ENCODE data around the gene OSBP2.

Gene OSBP2

DNA sequence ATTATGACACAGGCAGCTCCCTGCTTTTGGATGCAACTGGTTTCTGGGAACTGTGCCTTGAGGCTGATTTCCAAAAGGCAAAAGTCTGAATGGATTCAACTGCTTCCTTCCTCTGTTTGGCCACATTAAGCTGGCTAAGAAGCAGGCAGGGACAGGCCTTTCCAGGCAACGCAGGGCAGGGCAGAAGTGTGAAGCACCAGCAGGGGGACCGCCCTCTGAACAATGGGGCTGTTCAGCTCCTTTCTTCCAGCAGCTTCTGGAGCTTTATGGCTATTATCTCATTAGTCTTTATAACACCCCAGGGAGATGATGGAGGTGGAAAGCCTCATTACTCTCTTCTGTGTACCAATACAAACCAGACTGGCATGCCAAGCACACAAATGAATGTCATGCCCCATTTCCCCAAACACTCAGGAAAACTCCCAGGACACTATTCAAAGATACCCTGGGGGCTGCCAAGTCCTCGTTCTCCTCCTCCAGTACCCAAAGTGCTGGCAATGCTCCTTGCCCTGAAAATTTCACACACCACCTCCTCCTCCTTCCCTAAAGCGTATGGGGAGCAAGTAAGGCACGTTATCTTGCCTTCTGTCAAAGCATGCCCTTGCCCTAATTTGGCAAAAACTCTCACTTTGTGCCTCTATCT, 252.6 kb downstream of the OSBP2 start:
- CTCF ChIA-PET = no interaction called here
- TF ChIP-seq ZNF384 (IDR thresholded peaks at IDR 0.05) (no peak), BHLHE40 (IDR thresholded peaks at IDR 0.05; ENCODE audit: borderline replicate concordance) (no peak)
- DNase-seq (ENCODE audit: extremely low spot score) = no peak
- POLR2A ChIA-PET = interaction anchor here (1.2 kb wide), 1 partner anchor 21 kb away, joined by 3 read pairs; the partner anchor contains the start of genes MORC2 and TUG1

GRCh38 chr22:30947816-30948454, 253.3 kb downstream of the OSBP2 start:
- ChIA-PET POLR2A (no interaction called here), CTCF (no interaction called here)
- TF ChIP-seq TARDBP (IDR thresholded peaks at IDR 0.05) = no peak
- TF ChIP-seq HDGF (IDR thresholded peaks at IDR 0.05; ENCODE audit: borderline replicate concordance) = no peak
- TF ChIP-seq ELF4 (IDR thresholded peaks at IDR 0.05) = no peak
- TF ChIP-seq LEF1 (IDR thresholded peaks at IDR 0.05; ENCODE audit: borderline replicate concordance) = no peak
- TF ChIP-seq ZNF384 (IDR thresholded peaks at IDR 0.05) = no peak
- TF ChIP-seq FOXA1 (IDR thresholded peaks at IDR 0.05) = no peak
- no peak for TF ChIP-seq ARNT (IDR thresholded peaks at IDR 0.05)
- TF ChIP-seq, protein P1, sequence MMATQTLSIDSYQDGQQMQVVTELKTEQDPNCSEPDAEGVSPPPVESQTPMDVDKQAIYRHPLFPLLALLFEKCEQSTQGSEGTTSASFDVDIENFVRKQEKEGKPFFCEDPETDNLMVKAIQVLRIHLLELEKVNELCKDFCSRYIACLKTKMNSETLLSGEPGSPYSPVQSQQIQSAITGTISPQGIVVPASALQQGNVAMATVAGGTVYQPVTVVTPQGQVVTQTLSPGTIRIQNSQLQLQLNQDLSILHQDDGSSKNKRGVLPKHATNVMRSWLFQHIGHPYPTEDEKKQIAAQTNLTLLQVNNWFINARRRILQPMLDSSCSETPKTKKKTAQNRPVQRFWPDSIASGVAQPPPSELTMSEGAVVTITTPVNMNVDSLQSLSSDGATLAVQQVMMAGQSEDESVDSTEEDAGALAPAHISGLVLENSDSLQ (IDR thresholded peaks at IDR 0.05) = no peak
- no peak for TF ChIP-seq L3MBTL2 (conservative IDR thresholded peaks at IDR 0.05)
- peak; percentile 30 for DNase-seq (ENCODE audit: extremely low spot score)

DNA sequence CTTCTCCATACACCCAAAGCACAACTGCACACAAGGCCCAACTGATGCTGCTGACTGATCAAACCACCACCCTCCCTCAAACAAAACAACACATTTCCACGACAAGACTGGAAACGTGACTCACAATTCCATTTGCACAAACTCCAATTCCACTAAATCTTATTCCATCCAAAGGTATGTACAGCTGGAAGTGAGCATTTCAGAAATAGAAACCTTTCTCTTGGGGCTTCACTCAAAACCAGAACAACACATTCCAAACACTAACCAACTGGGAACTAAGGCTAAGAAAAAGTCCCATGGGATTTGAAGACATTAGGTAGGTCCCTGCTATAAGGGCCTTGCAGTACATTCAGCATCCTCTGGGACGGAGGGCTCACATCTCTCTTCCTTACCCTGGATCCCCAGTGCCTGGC, 254.3 kb downstream of the OSBP2 start:
- no peak for TF ChIP-seq ELF4 (IDR thresholded peaks at IDR 0.05)
- TF ChIP-seq FOXM1 (IDR thresholded peaks at IDR 0.05; ENCODE audit: borderline replicate concordance) = no peak
- no peak for TF ChIP-seq BHLHE40 (IDR thresholded peaks at IDR 0.05; ENCODE audit: borderline replicate concordance)
- TF ChIP-seq L3MBTL2 (conservative IDR thresholded peaks at IDR 0.05) = no peak
- no peak for TF ChIP-seq ARNT (IDR thresholded peaks at IDR 0.05)
- no peak for TF ChIP-seq NFRKB (IDR thresholded peaks at IDR 0.05)
- TF ChIP-seq ZNF384 (IDR thresholded peaks at IDR 0.05) = no peak
- no peak for TF ChIP-seq CTBP1 (IDR thresholded peaks at IDR 0.05; ENCODE audit: borderline replicate concordance)
- no peak for TF ChIP-seq SUZ12 (IDR thresholded peaks at IDR 0.05)
- no peak for TF ChIP-seq TARDBP (IDR thresholded peaks at IDR 0.05)
- TF ChIP-seq LEF1 (IDR thresholded peaks at IDR 0.05; ENCODE audit: borderline replicate concordance) = no peak
- TF ChIP-seq, protein P1 (IDR thresholded peaks at IDR 0.05) = no peak
- TF ChIP-seq FOXA1 (IDR thresholded peaks at IDR 0.05) = no peak
- TF ChIP-seq HDGF (IDR thresholded peaks at IDR 0.05; ENCODE audit: borderline replicate concordance) = no peak
- no peak for TF ChIP-seq FOXK2 (IDR thresholded peaks at IDR 0.05)
- TF ChIP-seq SP1 (IDR thresholded peaks at IDR 0.05) = no peak
- DNase-seq (ENCODE audit: extremely low spot score) = peak; percentile 23
- POLR2A ChIA-PET = interaction anchor here (1.3 kb wide), 1 partner anchor 20 kb away, joined by 4 read pairs; the partner anchor contains the start of genes MORC2 and TUG1
- CTCF ChIA-PET = no interaction called here

DNA sequence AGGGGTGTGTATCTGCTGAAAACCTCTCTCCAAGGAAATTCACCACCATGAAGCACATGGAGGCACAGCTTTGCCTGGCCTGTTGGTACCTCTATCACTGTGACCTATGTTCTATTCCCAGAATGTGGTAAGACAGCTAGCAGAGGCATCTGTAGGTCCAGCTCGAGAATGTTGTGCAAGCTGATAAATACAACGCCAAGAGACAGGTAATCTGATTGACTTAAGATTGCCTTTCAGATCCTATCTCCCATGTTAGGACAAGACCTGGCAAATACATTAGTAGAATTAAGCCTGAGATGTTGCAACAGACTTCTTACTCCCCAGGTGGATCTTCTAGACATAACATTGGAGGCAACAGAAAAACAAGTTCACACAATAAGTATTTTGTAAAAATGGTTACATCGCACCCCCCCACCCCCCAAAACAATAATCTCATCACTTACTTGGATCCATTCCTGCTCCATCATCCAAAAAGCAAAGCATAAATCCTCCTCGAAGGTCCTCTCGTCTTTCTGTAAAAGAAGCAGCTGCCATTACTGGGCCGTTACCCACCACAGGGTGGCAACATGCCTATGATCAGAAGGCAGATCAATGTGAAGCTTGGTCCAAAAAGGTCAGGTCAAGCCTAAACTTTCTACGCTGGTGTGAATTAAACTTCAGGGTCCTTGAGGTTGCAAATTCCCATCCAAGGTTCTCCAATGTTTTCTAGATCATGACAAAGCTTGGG, 255.4 kb downstream of the OSBP2 start:
- ChIA-PET CTCF (interaction anchor here (1.3 kb wide), 1 partner anchor 157 kb away, joined by 4 read pairs; the partner anchor contains the start of gene SELENOM), POLR2A (interaction anchor here (1.3 kb wide), 1 partner anchor 19 kb away, joined by 4 read pairs; the partner anchor contains the start of genes MORC2 and TUG1)
- no peak for DNase-seq (ENCODE audit: extremely low spot score)
- TF ChIP-seq SUZ12 (IDR thresholded peaks at IDR 0.05) (no peak), FOXK2 (IDR thresholded peaks at IDR 0.05) (no peak), NFRKB (IDR thresholded peaks at IDR 0.05) (no peak)

GRCh38 chr22:30953206-30953605, 258.5 kb downstream of the OSBP2 start:
- no peak for TF ChIP-seq BHLHE40 (IDR thresholded peaks at IDR 0.05; ENCODE audit: borderline replicate concordance)
- no peak for TF ChIP-seq FOXA1 (IDR thresholded peaks at IDR 0.05)
- TF ChIP-seq ZNF384 (IDR thresholded peaks at IDR 0.05) = no peak
- no peak for TF ChIP-seq SUZ12 (IDR thresholded peaks at IDR 0.05)
- no peak for TF ChIP-seq HDGF (IDR thresholded peaks at IDR 0.05; ENCODE audit: borderline replicate concordance)
- no peak for TF ChIP-seq LEF1 (IDR thresholded peaks at IDR 0.05; ENCODE audit: borderline replicate concordance)
- no peak for TF ChIP-seq CTBP1 (IDR thresholded peaks at IDR 0.05; ENCODE audit: borderline replicate concordance)
- TF ChIP-seq ELF4 (IDR thresholded peaks at IDR 0.05) = no peak
- no peak for TF ChIP-seq FOXK2 (IDR thresholded peaks at IDR 0.05)
- no peak for TF ChIP-seq NFRKB (IDR thresholded peaks at IDR 0.05)
- TF ChIP-seq, protein P1 (IDR thresholded peaks at IDR 0.05) = no peak
- TF ChIP-seq ARNT (IDR thresholded peaks at IDR 0.05) = no peak
- TF ChIP-seq TARDBP (IDR thresholded peaks at IDR 0.05) = no peak
- DNase-seq (ENCODE audit: extremely low spot score) = no peak
- ChIA-PET CTCF (no interaction called here), POLR2A (interaction anchor here (1.0 kb wide), 1 partner anchor 15 kb away, joined by 6 read pairs; the partner anchor contains the start of genes MORC2 and TUG1)

DNA sequence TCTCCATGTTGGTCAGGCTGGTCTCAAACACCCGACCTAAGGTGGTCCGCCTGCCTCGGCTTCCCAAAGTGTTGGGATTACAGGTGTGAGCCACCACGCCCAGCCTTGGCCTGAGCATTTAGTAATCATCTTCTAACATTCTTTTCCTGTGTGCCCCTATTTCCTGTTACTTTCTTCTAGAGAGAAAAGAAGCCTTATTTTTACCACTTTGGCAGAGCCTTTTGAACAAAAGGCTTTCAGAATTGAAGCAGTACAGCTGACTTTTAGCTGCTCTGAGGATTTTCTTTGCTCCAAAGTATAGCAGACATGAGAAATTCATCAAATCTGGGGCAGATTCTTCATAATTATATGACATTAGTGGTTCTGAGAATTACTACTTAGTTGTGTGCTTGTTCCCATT, 260.5 kb downstream of the OSBP2 start:
- no peak for DNase-seq (ENCODE audit: extremely low spot score)
- CTCF ChIA-PET = no interaction called here
- POLR2A ChIA-PET = no interaction called here
- TF ChIP-seq LEF1 (IDR thresholded peaks at IDR 0.05; ENCODE audit: borderline replicate concordance) = no peak
- TF ChIP-seq HDGF (IDR thresholded peaks at IDR 0.05; ENCODE audit: borderline replicate concordance) = no peak
- TF ChIP-seq, protein P1 (IDR thresholded peaks at IDR 0.05) = no peak
- no peak for TF ChIP-seq L3MBTL2 (conservative IDR thresholded peaks at IDR 0.05)
- no peak for TF ChIP-seq NFRKB (IDR thresholded peaks at IDR 0.05)
- TF ChIP-seq SP1 (IDR thresholded peaks at IDR 0.05) = no peak
- no peak for TF ChIP-seq BHLHE40 (IDR thresholded peaks at IDR 0.05; ENCODE audit: borderline replicate concordance)
- no peak for TF ChIP-seq TARDBP (IDR thresholded peaks at IDR 0.05)
- no peak for TF ChIP-seq ZNF384 (IDR thresholded peaks at IDR 0.05)
- TF ChIP-seq FOXA1 (IDR thresholded peaks at IDR 0.05) = no peak
- TF ChIP-seq ELF4 (IDR thresholded peaks at IDR 0.05) = no peak
- no peak for TF ChIP-seq ARNT (IDR thresholded peaks at IDR 0.05)
- no peak for TF ChIP-seq SUZ12 (IDR thresholded peaks at IDR 0.05)
- TF ChIP-seq CTBP1 (IDR thresholded peaks at IDR 0.05; ENCODE audit: borderline replicate concordance) = no peak
- no peak for TF ChIP-seq FOXM1 (IDR thresholded peaks at IDR 0.05; ENCODE audit: borderline replicate concordance)
- no peak for TF ChIP-seq FOXK2 (IDR thresholded peaks at IDR 0.05)
